Stimulated activated CD8-positive, alpha-beta memory T cell treated with anti-CD3 and anti-CD28 coated beads, Interleukin-4, amount 100 ng/mL, for 1 hour (primary cell): ENCODE results near the gene SNRNP25.
"Not testable (repeated sequence)": the region's sequence is repeated elsewhere in the genome, so short reads cannot be mapped to it uniquely, and the experiment has no call there.

Experiments
- DNase-seq, 2 donors: peaks; one replicate each; pipeline ENCODE4 v3.0.0-alpha.2; 2020; ENCODE audit warnings: low read depth in 2 of 2, low spot score in 1 of 2

The SNRNP25 gene

GRCh38 chr16:41439-42068 is 12.1 kb upstream of the SNRNP25 start:
- DNase-seq = no peak

- no peak for DNase-seq
Observed at GRCh38 chr16:42069-42457, 11.6 kb upstream of the SNRNP25 start.

- no peak for DNase-seq
Observed at GRCh38 chr16:42691-43090, 10.9 kb upstream of the SNRNP25 start.

GRCh38 chr16:43294-43693 is 10.3 kb upstream of the SNRNP25 start:
- no peak for DNase-seq

GRCh38 chr16:44655-45054 is 9.0 kb upstream of the SNRNP25 start:
- DNase-seq = no peak

- DNase-seq = no peak
Observed at GRCh38 chr16:45454-45853, 8.2 kb upstream of the SNRNP25 start.

- not testable (repeated sequence) for DNase-seq
Observed at GRCh38 chr16:46510-46909, 7.1 kb upstream of the SNRNP25 start.

- DNase-seq = no peak
Observed at GRCh38 chr16:47234-47633, 6.4 kb upstream of the SNRNP25 start.

GRCh38 chr16:50769-51591 is 2.6 kb upstream of the SNRNP25 start:
- DNase-seq = no peak

GRCh38 chr16:54237-54581 is 581 bp downstream of the SNRNP25 start:
- DNase-seq = no peak

GRCh38 chr16:55571-56136 is 2.0 kb downstream of the SNRNP25 start:
- no peak for DNase-seq

- no peak for DNase-seq
Observed at GRCh38 chr16:56231-56927, 2.8 kb downstream of the SNRNP25 start.

- DNase-seq = no peak
Observed at GRCh38 chr16:57711-58110, 4.1 kb downstream of the SNRNP25 start.

- DNase-seq = no peak
Observed at GRCh38 chr16:58491-59439, 5.1 kb downstream of the SNRNP25 start.

- DNase-seq = no peak
Observed at GRCh38 chr16:59440-60059, 5.9 kb downstream of the SNRNP25 start.

- no peak for DNase-seq
Observed at GRCh38 chr16:60166-60565, 6.5 kb downstream of the SNRNP25 start.

- no peak for DNase-seq
Observed at GRCh38 chr16:60929-61878, 7.6 kb downstream of the SNRNP25 start.

GRCh38 chr16:61879-62281 is 8.3 kb downstream of the SNRNP25 start:
- no peak for DNase-seq

GRCh38 chr16:62283-62967 is 8.8 kb downstream of the SNRNP25 start:
- no peak for DNase-seq
